H1 (cell line): Measurements from ENCODE around the gene BGN. TPM values are rescaled to one million over a fixed set of nuclear protein-coding genes. Genes with fewer than 3 reads are reported as not detected.

ENCODE experiments used
- ASH2L ChIP-seq: fragments of 200-600, 300-600 bp; sonication (generic); IDR thresholded peaks from one replicate; pipeline ENCODE4 v1.7.1; 2017; ENCODE audit warnings: low read length
- HDAC6 ChIP-seq: IDR thresholded peaks from one replicate; pipeline ENCODE4 v1.7.1; 2012; ENCODE audit warnings: low read depth, mild to moderate bottlenecking, inconsistent platforms, low read length, moderate library complexity
- PHF8 ChIP-seq: fragments of 200-600 bp; sonication (generic); conservative IDR thresholded peaks from 2 replicates; pipeline ENCODE4 v1.7.1; 2012; ENCODE audit warnings: low read depth, mild to moderate bottlenecking, inconsistent platforms, low read length, moderate library complexity
- SRF ChIP-seq: IDR thresholded peaks from 2 replicates; pipeline ENCODE4 v1.6.1; 2011; ENCODE audit warnings: mild to moderate bottlenecking, low read depth, low read length, moderate library complexity
- SUZ12 ChIP-seq: fragments of 200-600 bp; sonication (generic); IDR thresholded peaks from 2 replicates; pipeline ENCODE4 v1.6.1; 2012; ENCODE audit warnings: mild to moderate bottlenecking, inconsistent platforms, low read length, moderate library complexity, mixed read lengths
- ZNF274 ChIP-seq: IDR thresholded peaks from 2 replicates; pipeline ENCODE4 v1.7.0; 2012; ENCODE audit warnings: low read length, borderline replicate concordance; ENCODE audit errors: extremely low read depth
- polyA plus RNA-seq, 7 experiments: library from polyadenylated mRNA; depleted of rRNA in 3 of 7; stranded (reverse) in 5 of 7; unstranded in 2 of 7; fragments of >200 nt in 5 of 7; fragments of 200-250 nt in 2 of 7; gene quantifications; 1 replicate in 5 of 7; 2 replicates in 1 of 7; 4 replicates in 1 of 7; pipeline versions ENCODE4 v1.2.1 to v1.2.3, GENCODE V29; 2011 to 2013; ENCODE audit warnings: missing spikeins in 2 of 7, mixed read lengths in 2 of 7
- total RNA-seq: library from RNA; stranded (reverse); fragmentation: NEBNext Ultra II Directional; extraction: Animal tissue kit (Norgen Biotek cat#: 25700); gene quantifications from 2 replicates; pipeline ENCODE4 v1.2.1, GENCODE V29; 2021
- TF ChIP-seq, protein P1 (sequence below): IDR thresholded peaks from 2 replicates; pipeline ENCODE4 v1.6.1; 2012; ENCODE audit warnings: inconsistent platforms

The BGN gene
- total and polyA plus RNA-seq, 2 of the 8 experiments (the other 6 are each of a cell fraction or from before 2014, with no cell fraction given): 1.8 to 2.4 TPM

GRCh38 chrX:153511784-153512500, 17.2 kb downstream of the BGN start (continued):
- TF ChIP-seq SRF (no peak), PHF8 (no peak), ZNF274 (no peak), HDAC6 (no peak), ASH2L (no peak), SUZ12 (no peak)
- TF ChIP-seq, protein P1, sequence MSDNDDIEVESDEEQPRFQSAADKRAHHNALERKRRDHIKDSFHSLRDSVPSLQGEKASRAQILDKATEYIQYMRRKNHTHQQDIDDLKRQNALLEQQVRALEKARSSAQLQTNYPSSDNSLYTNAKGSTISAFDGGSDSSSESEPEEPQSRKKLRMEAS: no peak
